B cell (primary cell): ENCODE results near the gene COL5A1. TPM values are rescaled to one million over a fixed set of nuclear protein-coding genes. Genes with fewer than 3 reads are reported as not detected.

Experiments used
- ATAC-seq: fragments of 200-7000 bp; cut with Tn5 transposase; one replicate; pipeline ENCODE4 v1.10.0; 2021; ENCODE audit warnings: low read depth, mild to moderate bottlenecking, moderate number of reproducible peaks, moderate library complexity
- CTCF ChIA-PET: fragments of 350-600 bp; sonication (Branson Sonifier 250); formaldehyde crosslinking; loops from one replicate; lab custom pipeline; 2021; ENCODE audit warnings: antibody characterized with exemption, inconsistent platforms; lab: Charles Lee
- POLR2A ChIA-PET: fragments of 350-600 bp; sonication (Branson Sonifier 250); formaldehyde crosslinking; loops from one replicate; lab custom pipeline; 2021; ENCODE audit warnings: antibody characterized with exemption; lab: Charles Lee
- DNase-seq: peaks from one replicate; pipeline ENCODE4 v3.0.0; 2013
- H2AFZ ChIP-seq: 2 replicates; pipeline ENCODE4 v1.6.1; 2012; ENCODE audit warnings: mild to moderate bottlenecking, low read depth, low read length; ENCODE audit not compliant: insufficient read depth, poor library complexity, severe bottlenecking
- H3K27ac ChIP-seq, 2 donors: 1 replicate in 1 of 2; 2 replicates in 1 of 2; pipeline ENCODE4 v1.5.1; 2012 to 2013; ENCODE audit warnings: low read length in 2 of 2, mild to moderate bottlenecking in 2 of 2, moderate library complexity in 1 of 2
- H3K27me3 ChIP-seq, 4 experiments: fragments of 200-600 bp in 1 of 4; sonication (generic) in 1 of 4; replicated peaks in 1 of 4; 1 replicate in 2 of 4; 2 replicates in 2 of 4; pipeline versions ENCODE4 v1.6.1 to v1.7.0; 2013 to 2016; ENCODE audit warnings: low read length in 3 of 4, mild to moderate bottlenecking in 2 of 4, mixed read lengths in 1 of 4, moderate library complexity in 1 of 4; ENCODE audit not compliant: insufficient read depth in 4 of 4, control insufficient read depth in 3 of 4; ENCODE audit errors: control extremely low read depth in 1 of 4
- H3K36me3 ChIP-seq, 2 experiments: replicated peaks in 1 of 2; 1 replicate in 1 of 2; 2 replicates in 1 of 2; pipeline versions ENCODE4 v1.6.1 to v1.7.1; 2013; ENCODE audit warnings: low read length in 1 of 2; ENCODE audit not compliant: insufficient read depth in 2 of 2, control insufficient read depth in 1 of 2; ENCODE audit errors: control extremely low read depth in 1 of 2, extremely low read depth in 1 of 2
- H3K4me1 ChIP-seq, 2 donors: fragments of 200-600 bp in 1 of 2; sonication (generic) in 1 of 2; 1 replicate in 1 of 2; 2 replicates in 1 of 2; pipeline versions ENCODE4 v1.5.1 to v1.6.1; 2013 to 2017; ENCODE audit warnings: low read length in 2 of 2; ENCODE audit not compliant: control insufficient read depth in 2 of 2, insufficient read depth in 2 of 2
- H3K4me2 ChIP-seq: replicated peaks from 2 replicates; pipeline ENCODE3; 2012; ENCODE audit warnings: mild to moderate bottlenecking, low read depth, low read length; ENCODE audit not compliant: poor library complexity, severe bottlenecking
- H3K4me3 ChIP-seq, 5 experiments: fragments of 200-600 bp in 1 of 5; sonication (generic) in 1 of 5; 1 replicate in 3 of 5; 2 replicates in 2 of 5; pipeline versions ENCODE4 v1.5.1 to v1.7.0; 2011 to 2016; ENCODE audit warnings: low read length in 4 of 5, mild to moderate bottlenecking in 4 of 5, low read depth in 2 of 5, control low read depth in 1 of 5, moderate library complexity in 1 of 5; ENCODE audit not compliant: insufficient read depth in 1 of 5; ENCODE audit errors: control extremely low read depth in 1 of 5, extremely low read depth in 1 of 5
- H3K79me2 ChIP-seq: fragments of 200-600 bp; sonication (generic); one replicate; pipeline ENCODE4 v1.6.0; 2016; ENCODE audit warnings: low read length; ENCODE audit not compliant: control insufficient read depth, insufficient read depth
- H3K9ac ChIP-seq: fragments of 200-600 bp; sonication (generic); 2 replicates; pipeline ENCODE4 v1.6.1; 2017; ENCODE audit warnings: mild to moderate bottlenecking, low read length, moderate library complexity
- H3K9me3 ChIP-seq, 3 donors: one replicate each; pipeline versions ENCODE4 v1.6.1 to v1.7.1; 2013; ENCODE audit warnings: low read length in 2 of 3; ENCODE audit not compliant: control insufficient read depth in 2 of 3, insufficient read depth in 1 of 3; ENCODE audit errors: control extremely low read depth in 1 of 3
- H4K20me1 ChIP-seq: 2 replicates; pipeline ENCODE4 v1.6.0; 2012; ENCODE audit warnings: mild to moderate bottlenecking, low read length; ENCODE audit not compliant: insufficient read depth, control insufficient read depth, poor library complexity, severe bottlenecking
- H3K27ac Mint-ChIP-seq: one replicate; pipeline ENCODE4 v1.8.0; 2021; ENCODE audit warnings: mixed read lengths
- H3K27me3 Mint-ChIP-seq: one replicate; pipeline ENCODE4 v1.8.0; 2021; ENCODE audit warnings: mixed read lengths
- H3K4me1 Mint-ChIP-seq: one replicate; pipeline ENCODE4 v1.8.0; 2021; ENCODE audit warnings: mixed read lengths
- H3K4me3 Mint-ChIP-seq: one replicate; pipeline ENCODE4 v1.8.0; 2021; ENCODE audit warnings: mixed read lengths
- H3K9me3 Mint-ChIP-seq: one replicate; pipeline ENCODE4 v1.8.0; 2022; ENCODE audit warnings: mixed read lengths; ENCODE audit not compliant: insufficient read depth
- EZH2 ChIP-seq: IDR thresholded peaks from 2 replicates; pipeline ENCODE4 v1.6.1; 2012; ENCODE audit warnings: borderline replicate concordance, low read depth, mild to moderate bottlenecking, moderate library complexity, low read length; ENCODE audit not compliant: insufficient read depth, poor library complexity, severe bottlenecking
- WGBS: methylation state at CpG from one replicate; pipeline ENCODE4 v1.1.5; 2013; ENCODE audit warnings: missing lambda C conversion rate; ENCODE audit not compliant: insufficient coverage; 5-methylcytosine and 5-hydroxymethylcytosine counted together
- intact Hi-C: fragments of 100-400 bp; cut with micrococcal nuclease; formaldehyde crosslinking; loops from one replicate; pipeline ENCODE4 v1.10.0; 2022
- polyA plus RNA-seq: library from polyadenylated mRNA; depleted of rRNA; stranded (reverse); fragments of >200 nt; gene quantifications from 2 replicates; pipeline ENCODE4 v1.2.3, GENCODE V29; 2012
- total RNA-seq, 2 donors: library from RNA; stranded (reverse); fragments of 120-200 nt in 1 of 2; gene quantifications; 1 replicate in 1 of 2; 2 replicates in 1 of 2; pipeline versions ENCODE4 v1.2.3 to v1.2.4, GENCODE V29; 2013 to 2022
- TF ChIP-seq, protein P1 (sequence below): fragments of 200-600 bp; IDR thresholded peaks from one replicate; pipeline ENCODE4 v1.8.0; 2022; ENCODE audit warnings: antibody characterized with exemption, mild to moderate bottlenecking

COL5A1 gene
- total and polyA plus RNA-seq, 2 donors (not counting 1 experiment from before 2014, with no cell fraction given): 0.06 TPM; not detected in 1

DNA sequence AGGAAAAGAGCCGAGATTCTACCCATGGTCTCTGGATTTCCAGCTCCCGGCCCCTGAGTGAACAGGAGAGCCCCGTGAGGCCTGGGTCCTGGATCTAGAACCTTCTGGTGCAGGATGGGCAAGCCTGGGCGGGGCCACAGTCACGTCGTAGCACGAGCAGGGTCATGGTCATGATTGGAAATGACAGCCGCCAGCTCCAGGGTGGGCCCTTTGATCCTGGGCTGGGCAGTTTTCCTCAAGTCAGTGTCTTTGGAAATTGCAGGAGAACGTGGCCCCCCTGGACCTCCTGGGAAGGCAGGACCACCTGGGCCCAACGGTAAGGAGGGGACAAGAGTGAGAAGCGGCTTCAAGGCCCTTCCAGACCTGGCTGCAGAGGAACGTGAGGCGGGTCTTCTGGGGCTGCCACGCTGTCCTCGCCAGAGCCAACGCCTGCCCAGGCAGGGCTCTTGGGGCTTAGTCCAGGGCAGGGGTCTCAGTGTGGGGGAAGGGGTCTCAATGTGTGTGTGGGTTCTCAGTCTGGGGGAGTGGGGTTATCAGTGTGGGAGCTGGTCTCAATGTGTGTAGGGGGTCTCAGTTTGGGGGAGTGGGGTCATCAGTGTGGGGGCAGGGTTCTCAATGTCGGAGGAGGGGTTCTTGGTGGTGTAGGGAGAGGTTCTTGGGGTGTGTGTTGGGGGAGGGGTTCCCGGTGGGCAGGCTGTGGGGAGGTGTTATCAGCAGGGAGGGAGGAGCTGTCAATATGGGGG is 241.6 kb downstream of the COL5A1 start:
- ChIA-PET POLR2A (no interaction called here), CTCF (no interaction called here)
- Histone ChIP-seq H3K4me2 (no peak overlapping the region), H3K79me2 (no peaks in the 10 kb centered on the region), H3K9ac (no peak overlapping the region), H3K36me3 (no peaks in the 10 kb centered on the region), H4K20me1 (no peaks in the 10 kb centered on the region), H3K4me1 (peaks cover 0 to 4% of the 10 kb centered on the region in 2 donors), H3K27ac (no peak overlapping the region), H2AFZ (no peak overlapping the region), H3K27me3 (peaks cover 0 to 27% (median 5%) of the 10 kb centered on the region in 4 experiments), H3K9me3 (no peaks in the 10 kb centered on the region), H3K4me3 (no peak overlapping the region)
- TF ChIP-seq EZH2: no peak
- TF ChIP-seq, protein P1, sequence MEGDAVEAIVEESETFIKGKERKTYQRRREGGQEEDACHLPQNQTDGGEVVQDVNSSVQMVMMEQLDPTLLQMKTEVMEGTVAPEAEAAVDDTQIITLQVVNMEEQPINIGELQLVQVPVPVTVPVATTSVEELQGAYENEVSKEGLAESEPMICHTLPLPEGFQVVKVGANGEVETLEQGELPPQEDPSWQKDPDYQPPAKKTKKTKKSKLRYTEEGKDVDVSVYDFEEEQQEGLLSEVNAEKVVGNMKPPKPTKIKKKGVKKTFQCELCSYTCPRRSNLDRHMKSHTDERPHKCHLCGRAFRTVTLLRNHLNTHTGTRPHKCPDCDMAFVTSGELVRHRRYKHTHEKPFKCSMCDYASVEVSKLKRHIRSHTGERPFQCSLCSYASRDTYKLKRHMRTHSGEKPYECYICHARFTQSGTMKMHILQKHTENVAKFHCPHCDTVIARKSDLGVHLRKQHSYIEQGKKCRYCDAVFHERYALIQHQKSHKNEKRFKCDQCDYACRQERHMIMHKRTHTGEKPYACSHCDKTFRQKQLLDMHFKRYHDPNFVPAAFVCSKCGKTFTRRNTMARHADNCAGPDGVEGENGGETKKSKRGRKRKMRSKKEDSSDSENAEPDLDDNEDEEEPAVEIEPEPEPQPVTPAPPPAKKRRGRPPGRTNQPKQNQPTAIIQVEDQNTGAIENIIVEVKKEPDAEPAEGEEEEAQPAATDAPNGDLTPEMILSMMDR: no peak
- no peak for DNase-seq
- 95% methylated on average over 18 of the region's 18 CpGs for WGBS
- Mint-ChIP-seq H3K9me3 (no peaks in the 10 kb centered on the region), H3K27ac (no peak overlapping the region), H3K4me1 (peaks cover 2% of the 10 kb centered on the region), H3K4me3 (no peak overlapping the region), H3K27me3 (peaks cover 17% of the 10 kb centered on the region)
- intact Hi-C loops: no loop called here
- ATAC-seq: no peak

- Histone ChIP-seq H3K4me3 (no peak overlapping the region), H3K36me3 (no peaks in the 10 kb centered on the region), H3K27me3 (peaks cover 0 to 27% (median 5%) of the 10 kb centered on the region in 4 experiments), H3K79me2 (no peaks in the 10 kb centered on the region), H3K9ac (no peak overlapping the region), H3K27ac (no peak overlapping the region), H3K4me1 (peaks cover 0 to 4% of the 10 kb centered on the region in 2 donors), H4K20me1 (no peaks in the 10 kb centered on the region), H2AFZ (no peak overlapping the region), H3K9me3 (no peaks in the 10 kb centered on the region), H3K4me2 (no peak overlapping the region)
- no peak for TF ChIP-seq EZH2
- TF ChIP-seq, protein P1: no peak
- Mint-ChIP-seq H3K27me3 (peaks cover 17% of the 10 kb centered on the region), H3K9me3 (no peaks in the 10 kb centered on the region), H3K4me1 (peaks cover 2% of the 10 kb centered on the region), H3K27ac (no peak overlapping the region), H3K4me3 (no peak overlapping the region)
- DNase-seq: no peak
- intact Hi-C loops: no loop called here
- WGBS: 88% methylated on average over 8 of the region's 8 CpGs
- ChIA-PET CTCF (no interaction called here), POLR2A (no interaction called here)
- no peak for ATAC-seq
Measured at GRCh38 chr9:134884492-134884891, 242.9 kb downstream of the COL5A1 start.
